Endodermal cell (in vitro differentiated cells): ENCODE data around the gene DNAJC3. TPM values are rescaled to one million over a fixed set of nuclear protein-coding genes. Genes with fewer than 3 reads are reported as not detected.

Experiments
- DNase-seq: peaks from one replicate; pipeline ENCODE4 v3.0.0-alpha.2; 2017
- H3K27ac ChIP-seq: 2 replicates; pipeline ENCODE4 v1.5.1; 2013; ENCODE audit warnings: mild to moderate bottlenecking, low read depth, low read length, moderate library complexity
- H3K27me3 ChIP-seq: 2 replicates; pipeline ENCODE4 v1.6.1; 2013; ENCODE audit warnings: mild to moderate bottlenecking, low read length, moderate library complexity; ENCODE audit not compliant: insufficient read depth, control insufficient read depth, poor library complexity, severe bottlenecking
- H3K36me3 ChIP-seq: 2 replicates; pipeline ENCODE4 v1.7.0; 2013; ENCODE audit warnings: mild to moderate bottlenecking, low read length, moderate library complexity; ENCODE audit not compliant: control insufficient read depth, insufficient read depth
- H3K4me1 ChIP-seq: one replicate; pipeline ENCODE4 v1.7.0; 2013; ENCODE audit warnings: low read length; ENCODE audit not compliant: control insufficient read depth, insufficient read depth
- H3K4me3 ChIP-seq: 2 replicates; pipeline ENCODE4 v1.5.1; 2013; ENCODE audit warnings: mild to moderate bottlenecking, low read length, moderate library complexity
- H3K9ac ChIP-seq: 2 replicates; pipeline ENCODE4 v1.6.1; 2013; ENCODE audit warnings: mild to moderate bottlenecking, low read length, moderate library complexity; ENCODE audit not compliant: poor library complexity, severe bottlenecking; ENCODE audit errors: extremely low read depth
- H3K9me3 ChIP-seq: 2 replicates; pipeline ENCODE4 v1.6.1; 2013; ENCODE audit warnings: mild to moderate bottlenecking, low read length, moderate library complexity; ENCODE audit not compliant: control insufficient read depth
- H3K27ac Mint-ChIP-seq: 2 replicates; pipeline ENCODE4 v1.8.0; 2020; ENCODE audit warnings: mixed read lengths
- H3K27me3 Mint-ChIP-seq: 2 replicates; pipeline ENCODE4 v1.8.0; 2021; ENCODE audit warnings: mild to moderate bottlenecking, mixed read lengths; ENCODE audit not compliant: insufficient read depth
- H3K36me3 Mint-ChIP-seq: 2 replicates; pipeline ENCODE4 v1.8.0; 2020; ENCODE audit warnings: low read depth, mixed read lengths
- H3K4me1 Mint-ChIP-seq: 2 replicates; pipeline ENCODE4 v1.8.0; 2020; ENCODE audit warnings: mixed read lengths
- H3K4me3 Mint-ChIP-seq: 2 replicates; pipeline ENCODE4 v1.8.0; 2020; ENCODE audit warnings: mild to moderate bottlenecking, moderate library complexity, mixed read lengths
- H3K9me3 Mint-ChIP-seq: 2 replicates; pipeline ENCODE4 v1.8.0; 2020; ENCODE audit warnings: mild to moderate bottlenecking, mixed read lengths
- CTCF ChIP-seq: fragments of 200-600 bp; sonication (generic); conservative IDR thresholded peaks from 2 replicates; pipeline ENCODE4 v1.5.0; 2021; ENCODE audit warnings: antibody characterized with exemption, mild to moderate bottlenecking
- WGBS, 2 experiments: methylation state at CpG; one replicate each; pipeline versions ENCODE4 v1.1.5 to v1.1.7; 2013; ENCODE audit warnings: missing lambda C conversion rate in 2 of 2, mixed read lengths in 1 of 2; ENCODE audit not compliant: insufficient coverage in 1 of 2, insufficient read length in 1 of 2; 5-methylcytosine and 5-hydroxymethylcytosine counted together
- total RNA-seq, 2 donors: library from RNA; stranded (reverse); fragmentation: NEBNext Ultra II Directional in 1 of 2; extraction: Animal tissue kit (Norgen Biotek cat#: 25700) in 1 of 2; gene quantifications; 2 replicates in 1 of 2; 3 replicates in 1 of 2; pipeline ENCODE4 v1.2.1, GENCODE V29; 2021

Gene DNAJC3
- total RNA-seq, 2 donors from 2014 or later, result 20.6 to 31.5 TPM

GRCh38 chr13:95642999-95643398 lies 33.9 kb upstream of the DNAJC3 start:
- H3K4me3 Mint-ChIP-seq, result peak overlapping the region; percentile 61
- DNase-seq, result no peak

GRCh38 chr13:95643571-95643935 lies 33.4 kb upstream of the DNAJC3 start:
- DNase-seq, result peak; percentile 71
- peak overlapping the region; percentile 61 for H3K4me3 Mint-ChIP-seq
- Histone ChIP-seq H3K4me1 (no peaks in the 10 kb centered on the region), H3K9ac (peak overlapping the region; percentile 51), H3K27ac (peak overlapping the region; percentile 40), H3K9me3 (peaks cover 4% of the 10 kb centered on the region), H3K27me3 (no peaks in the 10 kb centered on the region), H3K4me3 (peak overlapping the region; percentile 82), H3K36me3 (peaks cover 18% of the 10 kb centered on the region)
- WGBS, 2 experiments, result 2 to 8% methylated on average over 10 to 16 of the region's 16 CpGs
- peaks cover 17% of the 10 kb centered on the region for H3K4me1 Mint-ChIP-seq
- peaks cover 8% of the 10 kb centered on the region for H3K27me3 Mint-ChIP-seq
- peaks cover 3% of the 10 kb centered on the region for H3K9me3 Mint-ChIP-seq
- TF ChIP-seq CTCF, result no peak
- H3K36me3 Mint-ChIP-seq, result peaks cover 21% of the 10 kb centered on the region
- H3K27ac Mint-ChIP-seq, result no peak overlapping the region

More at GRCh38 chr13:95642999-95643398, 33.9 kb upstream of the DNAJC3 start:
- Histone ChIP-seq H3K9me3 (no peaks in the 10 kb centered on the region), H3K27me3 (no peaks in the 10 kb centered on the region), H3K9ac (peak overlapping the region; percentile 51), H3K27ac (no peak overlapping the region), H3K36me3 (peaks cover 23% of the 10 kb centered on the region), H3K4me3 (peak overlapping the region; percentile 82), H3K4me1 (no peaks in the 10 kb centered on the region)
- TF ChIP-seq CTCF, result no peak
- Mint-ChIP-seq H3K9me3 (no peaks in the 10 kb centered on the region), H3K27me3 (peaks cover 8% of the 10 kb centered on the region), H3K4me1 (peaks cover 17% of the 10 kb centered on the region), H3K36me3 (peaks cover 22% of the 10 kb centered on the region), H3K27ac (no peak overlapping the region)
- WGBS, 2 experiments, result 42 to 80% methylated on average over 2 to 3 of the region's 3 CpGs

- peak; percentile 87 for DNase-seq
- H3K4me1 Mint-ChIP-seq, result peaks cover 17% of the 10 kb centered on the region
- WGBS, 2 experiments, result 1% methylated on average over 35 to 62 of the region's 62 CpGs
- Histone ChIP-seq H3K4me3 (peak overlapping the region; percentile 82), H3K36me3 (peaks cover 13% of the 10 kb centered on the region), H3K9ac (peak overlapping the region; percentile 51), H3K9me3 (peaks cover 9% of the 10 kb centered on the region), H3K4me1 (no peaks in the 10 kb centered on the region), H3K27me3 (no peaks in the 10 kb centered on the region), H3K27ac (peak overlapping the region; percentile 81)
- H3K27ac Mint-ChIP-seq, result no peak overlapping the region
- peak overlapping the region; percentile 61 for H3K4me3 Mint-ChIP-seq
- peaks cover 7% of the 10 kb centered on the region for H3K9me3 Mint-ChIP-seq
- TF ChIP-seq CTCF, result no peak
- peaks cover 16% of the 10 kb centered on the region for H3K36me3 Mint-ChIP-seq
- peaks cover 9% of the 10 kb centered on the region for H3K27me3 Mint-ChIP-seq
Observed at GRCh38 chr13:95643936-95644598, 32.9 kb upstream of the DNAJC3 start.
